Stomach (tissue), 4 donors: ENCODE data around the gene PTPRJ.

Experiments used
- POLR2A ChIP-seq, 4 donors: fragments of 450-650 bp; IDR thresholded peaks; one replicate each; pipeline ENCODE4 v1.6.1; 2016; ENCODE audit warnings: antibody characterized with exemption in 4 of 4, control low read depth in 2 of 4, mild to moderate bottlenecking in 1 of 4, moderate library complexity in 1 of 4
- POLR2AphosphoS5 ChIP-seq, 3 donors: sonication (generic); formaldehyde crosslinking; IDR thresholded peaks; one replicate each; pipeline ENCODE4 v1.6.1; 2016; ENCODE audit warnings: antibody characterized with exemption in 3 of 3
- TF ChIP-seq, protein P1 (sequence below), 7 experiments: fragments of 450-650 bp in 4 of 7; fragments of 200-600 bp in 3 of 7; sonication (generic) in 3 of 7; IDR thresholded peaks; one replicate each; pipeline ENCODE4 v1.5.1; 2016 to 2019; ENCODE audit warnings: antibody characterized with exemption in 7 of 7, control low read depth in 2 of 7, mild to moderate bottlenecking in 1 of 7

DNA sequence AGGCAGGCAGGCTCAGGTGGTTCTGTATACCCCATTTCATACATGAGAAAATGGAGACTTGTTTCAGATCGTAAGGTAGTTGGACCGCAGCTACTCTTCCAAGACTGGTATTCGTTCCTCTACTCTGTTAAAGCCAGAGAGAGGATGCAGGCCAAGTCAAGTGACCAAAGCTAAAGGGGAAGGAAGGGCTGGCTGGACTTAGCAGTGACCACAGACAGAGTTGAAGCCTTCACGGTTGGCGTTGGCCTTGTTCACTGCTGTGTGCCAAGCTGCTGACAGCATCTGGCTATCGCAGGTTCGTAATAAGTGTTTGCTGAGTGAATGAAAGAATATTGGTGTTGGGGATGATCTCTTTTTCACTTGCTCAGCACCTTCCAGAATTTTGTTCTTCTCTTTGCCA lies 64.2 kb downstream of the PTPRJ start:
- TF ChIP-seq POLR2A (IDR thresholded peaks at IDR 0.05) (no peak), POLR2AphosphoS5 (IDR thresholded peaks at IDR 0.05) (no peak)
- TF ChIP-seq, protein P1, sequence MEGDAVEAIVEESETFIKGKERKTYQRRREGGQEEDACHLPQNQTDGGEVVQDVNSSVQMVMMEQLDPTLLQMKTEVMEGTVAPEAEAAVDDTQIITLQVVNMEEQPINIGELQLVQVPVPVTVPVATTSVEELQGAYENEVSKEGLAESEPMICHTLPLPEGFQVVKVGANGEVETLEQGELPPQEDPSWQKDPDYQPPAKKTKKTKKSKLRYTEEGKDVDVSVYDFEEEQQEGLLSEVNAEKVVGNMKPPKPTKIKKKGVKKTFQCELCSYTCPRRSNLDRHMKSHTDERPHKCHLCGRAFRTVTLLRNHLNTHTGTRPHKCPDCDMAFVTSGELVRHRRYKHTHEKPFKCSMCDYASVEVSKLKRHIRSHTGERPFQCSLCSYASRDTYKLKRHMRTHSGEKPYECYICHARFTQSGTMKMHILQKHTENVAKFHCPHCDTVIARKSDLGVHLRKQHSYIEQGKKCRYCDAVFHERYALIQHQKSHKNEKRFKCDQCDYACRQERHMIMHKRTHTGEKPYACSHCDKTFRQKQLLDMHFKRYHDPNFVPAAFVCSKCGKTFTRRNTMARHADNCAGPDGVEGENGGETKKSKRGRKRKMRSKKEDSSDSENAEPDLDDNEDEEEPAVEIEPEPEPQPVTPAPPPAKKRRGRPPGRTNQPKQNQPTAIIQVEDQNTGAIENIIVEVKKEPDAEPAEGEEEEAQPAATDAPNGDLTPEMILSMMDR (IDR thresholded peaks at IDR 0.05), result no peak
